ENCODE results near the gene ZNF580.

ZNF580 gene

GRCh38 chr19:55670280-55671053, 29.7 kb downstream of the ZNF580 start:
- no peak for DNase-seq (ENCODE audit: low spot score)
- no peak for TF ChIP-seq CTCF (IDR thresholded peaks at IDR 0.05; ENCODE audit: extremely low read depth, missing control alignments)

- DNase-seq (ENCODE audit: low spot score): no peak
- no peak for TF ChIP-seq CTCF (IDR thresholded peaks at IDR 0.05; ENCODE audit: extremely low read depth, missing control alignments)
These were observed 30.2 kb downstream of the ZNF580 start for GRCh38 chr19:55671054-55671378.

- DNase-seq (ENCODE audit: low spot score): no peak
- TF ChIP-seq CTCF (IDR thresholded peaks at IDR 0.05; ENCODE audit: extremely low read depth, missing control alignments): no peak
These were observed 31.6 kb downstream of the ZNF580 start for GRCh38 chr19:55672418-55672817.

GRCh38 chr19:55673465-55673864, 32.7 kb downstream of the ZNF580 start:
- DNase-seq (ENCODE audit: low spot score): no peak
- no peak for TF ChIP-seq CTCF (IDR thresholded peaks at IDR 0.05; ENCODE audit: extremely low read depth, missing control alignments)

- DNase-seq (ENCODE audit: low spot score): no peak
- TF ChIP-seq CTCF (IDR thresholded peaks at IDR 0.05; ENCODE audit: extremely low read depth, missing control alignments): no peak
These were observed 33.1 kb downstream of the ZNF580 start for GRCh38 chr19:55673889-55674288.

GRCh38 chr19:55674459-55674840, 33.6 kb downstream of the ZNF580 start:
- TF ChIP-seq CTCF (IDR thresholded peaks at IDR 0.05; ENCODE audit: extremely low read depth, missing control alignments): no peak
- no peak for DNase-seq (ENCODE audit: low spot score)

GRCh38 chr19:55674841-55675660, 34.2 kb downstream of the ZNF580 start, which contains the start of gene EPN1:
TSS of gene EPN1 (plus strand) at chr19:55675226. CDS start at chr19:55678628, 3,402 bp downstream.
- DNase-seq (ENCODE audit: low spot score): peak; percentile 99
- TF ChIP-seq CTCF (IDR thresholded peaks at IDR 0.05; ENCODE audit: extremely low read depth, missing control alignments): no peak
